ENCODE measurements around the gene PRKACG.

Gene PRKACG

GRCh38 chr9:69001921-69002320 is 12.0 kb downstream of the PRKACG start:
- Histone ChIP-seq H3K36me3 (ENCODE audit: insufficient read depth, low read length) (no peaks in the 10 kb centered on the region), H3K4me1 (ENCODE audit: insufficient read depth, low read length, severe bottlenecking) (no peaks in the 10 kb centered on the region), H3K9ac (ENCODE audit: low read length) (no peak overlapping the region), H3K27me3 (ENCODE audit: insufficient read depth, low read length) (no peaks in the 10 kb centered on the region), H4K20me1 (ENCODE audit: insufficient read depth, low read length) (no peaks in the 10 kb centered on the region), H3K4me2 (ENCODE audit: low read length) (no peak overlapping the region), H3F3A (ENCODE audit: insufficient read depth, low read length) (no peaks in the 10 kb centered on the region), H3K9me2 (ENCODE audit: low read depth, low read length) (no peaks in the 10 kb centered on the region), H3K4me3 (ENCODE audit: low read depth, low read length, poor library complexity, severe bottlenecking) (no peak overlapping the region), H3K9me3 (ENCODE audit: low read length) (no peaks in the 10 kb centered on the region), H3K79me2 (ENCODE audit: insufficient read depth, low read length) (no peaks in the 10 kb centered on the region), H2AFZ (ENCODE audit: low read length) (no peak overlapping the region), H3K27ac (ENCODE audit: low read depth, low read length, poor library complexity, severe bottlenecking) (no peak overlapping the region)
- TF ChIP-seq EZH2 (IDR thresholded peaks at IDR 0.05; ENCODE audit: borderline replicate concordance, low read length) (no peak), CTCF (IDR thresholded peaks at IDR 0.05; ENCODE audit: low read length) (no peak)

GRCh38 chr9:68999393-69000105 is 14.4 kb downstream of the PRKACG start:
- Histone ChIP-seq H3K4me3 (ENCODE audit: low read depth, low read length, poor library complexity, severe bottlenecking) (no peak overlapping the region), H3K4me1 (ENCODE audit: insufficient read depth, low read length, severe bottlenecking) (peaks cover 9% of the 10 kb centered on the region), H3K27me3 (ENCODE audit: insufficient read depth, low read length) (no peaks in the 10 kb centered on the region), H3K9me3 (ENCODE audit: low read length) (no peaks in the 10 kb centered on the region), H4K20me1 (ENCODE audit: insufficient read depth, low read length) (no peaks in the 10 kb centered on the region), H3K9me2 (ENCODE audit: low read depth, low read length) (no peaks in the 10 kb centered on the region), H3K4me2 (ENCODE audit: low read length) (no peak overlapping the region), H3K79me2 (ENCODE audit: insufficient read depth, low read length) (no peaks in the 10 kb centered on the region), H3K36me3 (ENCODE audit: insufficient read depth, low read length) (no peaks in the 10 kb centered on the region), H2AFZ (ENCODE audit: low read length) (no peak overlapping the region), H3K27ac (ENCODE audit: low read depth, low read length, poor library complexity, severe bottlenecking) (no peak overlapping the region), H3K9ac (ENCODE audit: low read length) (no peak overlapping the region), H3F3A (ENCODE audit: insufficient read depth, low read length) (no peaks in the 10 kb centered on the region)
- no peak for TF ChIP-seq EZH2 (IDR thresholded peaks at IDR 0.05; ENCODE audit: borderline replicate concordance, low read length)
- TF ChIP-seq CTCF (IDR thresholded peaks at IDR 0.05; ENCODE audit: low read length): peak; percentile 86

DNA sequence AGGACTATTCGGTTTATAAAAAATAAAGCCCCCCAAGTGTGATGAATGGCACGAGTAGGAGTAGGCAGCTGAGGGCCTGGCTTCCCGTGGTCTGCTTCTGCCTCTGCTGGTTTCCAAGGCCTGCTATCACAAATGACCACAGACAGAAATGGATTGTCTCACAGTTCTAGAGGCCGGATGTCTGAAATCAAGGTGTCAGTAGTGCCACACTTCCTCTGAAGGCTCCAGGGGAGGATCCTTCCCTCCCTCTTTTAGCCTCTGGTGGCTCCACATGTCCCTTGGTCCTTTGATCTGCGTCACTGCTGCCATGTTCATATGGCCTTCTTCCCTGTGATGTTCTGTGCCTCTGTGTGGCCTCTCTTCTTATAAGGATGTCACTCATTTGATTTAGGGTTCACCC is 15.1 kb downstream of the PRKACG start:
- H4K20me1 ChIP-seq (ENCODE audit: insufficient read depth, low read length): no peaks in the 10 kb centered on the region

More for the DNA sequence above, 15.1 kb downstream of the PRKACG start:
- H3K9me3 ChIP-seq (ENCODE audit: low read length): no peaks in the 10 kb centered on the region
- no peak overlapping the region for H3K9ac ChIP-seq (ENCODE audit: low read length)
- no peaks in the 10 kb centered on the region for H3F3A ChIP-seq (ENCODE audit: insufficient read depth, low read length)
- H3K4me1 ChIP-seq (ENCODE audit: insufficient read depth, low read length, severe bottlenecking): peaks cover 9% of the 10 kb centered on the region
- H3K27ac ChIP-seq (ENCODE audit: low read depth, low read length, poor library complexity, severe bottlenecking): no peak overlapping the region
- no peak for TF ChIP-seq EZH2 (IDR thresholded peaks at IDR 0.05; ENCODE audit: borderline replicate concordance, low read length)
- TF ChIP-seq CTCF (IDR thresholded peaks at IDR 0.05; ENCODE audit: low read length): no peak
- no peak overlapping the region for H3K4me2 ChIP-seq (ENCODE audit: low read length)
- H2AFZ ChIP-seq (ENCODE audit: low read length): no peak overlapping the region
- no peaks in the 10 kb centered on the region for H3K36me3 ChIP-seq (ENCODE audit: insufficient read depth, low read length)
- no peaks in the 10 kb centered on the region for H3K27me3 ChIP-seq (ENCODE audit: insufficient read depth, low read length)
- no peak overlapping the region for H3K4me3 ChIP-seq (ENCODE audit: low read depth, low read length, poor library complexity, severe bottlenecking)
- H3K79me2 ChIP-seq (ENCODE audit: insufficient read depth, low read length): no peaks in the 10 kb centered on the region
- no peaks in the 10 kb centered on the region for H3K9me2 ChIP-seq (ENCODE audit: low read depth, low read length)
